CD4-positive, alpha-beta T cell treated with Interleukin-4 for 1 hour (primary cell): ENCODE results near the gene POLR1C.
A peak's percentile ranks its signal among the peaks of the same experiment; 100 is the strongest.
"Not testable (repeated sequence)": the region's sequence is repeated elsewhere in the genome, so short reads cannot be mapped to it uniquely, and the experiment has no call there.

ENCODE experiments used
- DNase-seq, 2 donors: peaks; one replicate each; pipeline ENCODE4 v3.0.0-alpha.2; 2020 to 2022

Gene POLR1C, protein sequence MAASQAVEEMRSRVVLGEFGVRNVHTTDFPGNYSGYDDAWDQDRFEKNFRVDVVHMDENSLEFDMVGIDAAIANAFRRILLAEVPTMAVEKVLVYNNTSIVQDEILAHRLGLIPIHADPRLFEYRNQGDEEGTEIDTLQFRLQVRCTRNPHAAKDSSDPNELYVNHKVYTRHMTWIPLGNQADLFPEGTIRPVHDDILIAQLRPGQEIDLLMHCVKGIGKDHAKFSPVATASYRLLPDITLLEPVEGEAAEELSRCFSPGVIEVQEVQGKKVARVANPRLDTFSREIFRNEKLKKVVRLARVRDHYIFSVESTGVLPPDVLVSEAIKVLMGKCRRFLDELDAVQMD

DNA sequence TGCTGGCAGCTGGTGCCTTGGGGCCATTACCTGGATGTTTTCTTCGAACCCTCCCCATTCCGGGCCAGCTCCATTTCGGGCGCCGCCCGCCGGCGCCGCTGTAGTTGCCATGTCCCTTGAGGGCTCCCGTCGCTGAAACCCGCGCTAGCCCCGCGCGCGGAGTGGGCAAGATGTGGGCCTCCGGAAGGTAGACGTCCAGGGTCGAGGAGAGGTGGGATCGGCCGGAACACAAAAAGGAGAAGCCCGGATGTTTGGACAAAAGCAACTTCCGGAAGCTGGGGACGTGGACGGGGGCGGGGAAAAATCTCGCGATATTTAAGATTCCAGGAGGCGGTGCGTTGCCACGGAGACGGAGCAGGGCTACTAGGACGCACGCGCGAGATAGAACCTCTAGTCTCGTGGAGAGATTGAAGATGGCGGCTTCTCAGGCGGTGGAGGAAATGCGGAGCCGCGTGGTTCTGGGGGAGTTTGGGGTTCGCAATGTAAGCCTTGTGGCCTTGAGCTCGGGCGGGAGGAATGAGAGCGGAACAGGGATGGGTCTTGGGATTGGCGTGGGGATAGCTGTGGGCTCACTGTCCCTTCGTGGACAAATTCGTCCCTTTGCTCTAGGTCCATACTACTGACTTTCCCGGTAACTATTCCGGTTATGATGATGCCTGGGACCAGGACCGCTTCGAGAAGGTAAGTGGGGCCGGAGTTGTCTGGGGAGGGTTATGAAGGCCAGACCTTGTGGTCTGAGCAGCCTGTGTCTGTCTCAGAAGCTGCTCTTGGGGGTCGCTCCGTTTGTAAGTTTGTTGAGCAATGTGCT is at the start of gene POLR1C, which contains the start of gene YIPF3:
Gene POLR1C (plus strand): TSS at position 393 of the 808 bp plus-strand sequence. CDS start 21 bp downstream, at position 414.
Gene YIPF3 (minus strand): TSS at position 230 of the 808 bp plus-strand sequence. CDS start 119 bp downstream, at position 111.
- peak; percentile 96 to 98 for DNase-seq

DNA sequence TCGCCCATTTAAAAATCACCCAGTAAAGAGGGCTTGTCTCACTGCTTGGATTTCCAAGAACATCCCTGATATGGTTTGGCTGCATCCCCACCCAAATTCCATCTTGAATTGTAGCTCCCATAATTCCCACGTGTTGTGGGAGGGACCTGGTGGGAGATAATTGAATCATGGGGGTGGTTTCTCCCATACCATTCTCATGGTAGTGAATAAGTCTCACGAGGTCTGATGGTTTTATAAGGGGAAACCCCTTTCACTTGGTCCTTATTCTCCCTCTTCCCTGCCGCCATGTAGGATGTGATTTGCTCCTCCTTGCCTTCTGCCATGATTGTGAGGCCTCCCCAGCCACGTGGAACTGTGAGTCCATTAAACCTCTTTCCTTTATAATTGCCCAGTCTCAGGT is 49.6 kb upstream of the POLR1C start:
- not testable (repeated sequence) for DNase-seq

DNA sequence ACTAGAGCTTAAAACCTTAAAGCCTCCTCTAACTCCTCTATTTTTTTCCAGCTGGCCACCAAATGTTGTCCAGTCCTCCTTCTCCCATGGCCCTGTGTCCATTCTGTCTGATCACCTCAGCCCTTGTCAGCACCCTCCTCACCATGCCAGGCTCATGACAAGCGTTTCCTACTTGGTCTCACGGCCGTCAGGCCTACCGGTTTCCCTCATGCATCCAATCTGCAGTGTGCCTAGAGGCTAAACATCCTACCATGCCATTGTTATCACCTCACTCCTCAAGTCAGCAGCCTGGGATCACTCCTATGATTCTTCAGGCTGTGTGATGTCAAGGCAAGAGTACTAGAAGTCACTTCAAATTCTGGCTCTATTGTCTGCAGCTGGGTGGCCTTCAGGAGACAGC is 49.1 kb upstream of the POLR1C start:
- DNase-seq = no peak

DNA sequence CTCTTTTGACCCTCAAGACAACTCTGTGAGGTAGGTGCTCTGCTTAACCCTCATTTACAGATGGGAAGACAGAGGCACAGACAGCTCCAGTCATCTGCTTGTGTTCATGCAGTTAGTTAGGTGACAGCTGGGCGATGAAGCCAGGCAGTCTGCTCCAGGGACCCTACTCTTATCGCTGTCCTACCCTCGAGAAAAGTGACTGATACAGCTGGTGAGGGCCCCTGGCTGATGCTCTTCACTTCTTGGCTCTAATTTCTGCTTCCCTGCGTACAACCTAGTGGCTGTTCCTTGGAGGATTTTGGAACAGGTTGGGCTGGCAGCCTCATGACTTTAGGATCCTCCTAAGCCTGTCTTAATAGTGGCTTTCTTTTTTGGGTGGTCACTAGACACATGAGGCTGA is 48.6 kb upstream of the POLR1C start:
- no peak for DNase-seq

DNA sequence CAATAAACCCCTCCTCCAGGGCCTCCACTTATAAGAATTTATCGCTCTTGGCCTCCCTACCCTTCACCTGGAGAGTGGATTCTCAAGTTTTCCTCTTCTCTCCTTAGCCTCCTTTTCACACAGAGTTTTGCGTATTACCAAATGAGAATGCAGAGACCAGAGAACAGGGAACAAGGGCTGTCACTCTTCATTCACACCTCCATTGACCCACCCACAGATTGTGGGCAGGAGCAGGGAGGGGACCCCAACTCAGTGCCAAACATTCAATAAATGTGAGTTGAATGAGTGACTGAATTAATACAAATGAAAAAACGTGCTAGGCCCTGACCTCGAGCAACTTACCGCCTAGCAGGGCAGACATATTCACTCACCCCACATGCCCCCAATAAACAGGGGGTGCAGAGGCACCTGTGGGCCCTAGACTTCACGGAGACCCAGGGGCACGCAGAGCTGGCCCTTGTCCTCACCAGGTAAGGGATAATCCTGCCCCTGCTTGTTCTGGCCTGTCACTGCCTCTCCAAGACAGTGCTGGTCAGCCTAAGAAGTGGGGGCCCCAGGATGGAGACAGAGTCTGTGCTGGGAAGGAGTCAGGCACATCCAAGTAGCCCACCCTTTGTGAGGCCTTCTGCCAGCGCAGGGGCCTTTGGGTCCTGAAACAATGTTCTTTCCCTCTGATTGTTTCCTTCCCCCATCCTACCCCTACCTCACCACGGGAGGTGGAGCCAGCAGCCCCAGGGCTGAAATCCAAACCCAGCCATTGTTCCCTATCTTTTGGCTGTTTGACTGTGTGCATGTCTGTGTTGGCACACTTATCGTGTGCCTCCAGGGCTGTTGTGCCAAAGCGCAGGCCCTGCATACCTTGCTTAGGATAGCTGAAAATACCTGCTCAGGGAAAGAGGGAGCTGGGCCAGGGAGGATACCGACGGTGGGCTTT is 47.9 kb upstream of the POLR1C start:
- DNase-seq = no peak

DNA sequence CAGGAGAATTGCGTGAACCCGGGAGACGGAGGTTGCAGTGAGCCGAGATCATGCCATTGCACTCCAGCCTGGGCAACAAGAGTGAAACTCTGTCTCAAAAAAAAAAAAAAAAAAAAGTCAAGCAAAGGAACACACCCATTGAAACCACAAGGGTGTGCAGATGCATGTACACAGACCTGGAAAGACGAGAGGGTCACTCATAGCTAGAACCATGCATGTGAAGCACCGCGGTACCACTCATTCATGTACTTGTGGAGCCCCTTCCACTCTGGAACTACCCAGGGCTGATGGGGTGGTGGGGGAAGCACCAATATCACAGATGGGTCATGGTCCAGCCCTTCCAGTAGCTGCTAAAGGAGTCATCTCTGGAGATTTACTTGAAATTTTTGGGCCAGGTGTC is 46.9 kb upstream of the POLR1C start:
- DNase-seq = no peak

DNA sequence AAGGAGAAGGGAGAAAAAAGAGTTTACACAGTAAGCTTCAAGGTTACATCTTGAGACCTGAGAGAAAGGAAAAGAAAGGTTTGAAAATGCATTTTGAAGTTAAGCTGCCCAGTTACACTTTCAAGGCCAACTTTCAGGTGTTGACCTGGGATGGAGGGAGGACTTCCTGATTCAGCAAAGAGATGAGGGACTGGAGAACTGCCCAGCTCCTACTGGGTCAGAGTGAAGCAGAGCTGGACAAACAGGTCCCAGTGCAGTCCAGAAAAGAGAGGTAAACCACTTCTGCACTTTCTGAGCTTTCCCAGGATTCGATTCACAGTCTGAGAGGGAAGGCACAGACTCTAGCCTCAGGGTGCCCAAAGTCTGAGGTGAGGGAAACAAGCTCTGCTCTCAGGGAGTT is 45.5 kb upstream of the POLR1C start:
- no peak for DNase-seq

DNA sequence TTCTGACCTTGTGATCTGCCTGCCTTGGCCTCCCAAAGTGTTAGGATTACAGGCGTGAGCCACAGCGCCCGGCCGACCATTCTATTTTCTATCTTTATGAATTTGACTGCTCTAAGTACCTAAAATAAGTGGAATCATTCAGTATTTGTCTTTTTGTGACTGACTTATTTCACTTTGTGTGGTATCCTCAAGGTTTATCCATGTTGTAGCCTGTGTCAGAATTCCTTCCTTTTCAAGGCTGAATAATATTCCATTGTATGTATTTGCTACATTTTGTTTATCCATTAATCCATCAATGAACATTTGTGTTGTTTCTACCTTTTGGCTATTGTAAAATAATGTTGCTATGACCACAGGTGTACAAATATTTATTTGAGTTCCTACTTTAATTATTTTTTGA is 44.4 kb upstream of the POLR1C start:
- DNase-seq = no peak

DNA sequence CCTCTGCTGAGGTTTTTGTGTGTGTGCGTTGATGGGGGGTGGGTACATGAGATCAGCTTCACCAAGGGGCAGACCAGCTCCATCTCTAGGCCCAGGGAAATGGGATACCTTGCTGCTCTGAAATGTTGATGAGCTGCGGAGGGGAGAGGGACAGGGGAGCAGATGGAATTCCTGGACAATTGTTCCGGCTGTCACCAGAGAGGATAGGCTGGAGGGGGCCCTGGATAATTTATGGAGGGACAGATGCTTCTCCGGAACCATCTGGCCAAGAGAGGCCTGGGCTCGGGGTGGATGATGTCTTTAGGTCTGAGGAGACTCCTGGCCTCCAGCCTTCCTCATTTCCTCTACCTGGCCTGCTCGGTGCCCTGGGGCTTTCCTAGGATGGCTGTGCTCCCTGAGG is 41.4 kb upstream of the POLR1C start:
- no peak for DNase-seq

DNA sequence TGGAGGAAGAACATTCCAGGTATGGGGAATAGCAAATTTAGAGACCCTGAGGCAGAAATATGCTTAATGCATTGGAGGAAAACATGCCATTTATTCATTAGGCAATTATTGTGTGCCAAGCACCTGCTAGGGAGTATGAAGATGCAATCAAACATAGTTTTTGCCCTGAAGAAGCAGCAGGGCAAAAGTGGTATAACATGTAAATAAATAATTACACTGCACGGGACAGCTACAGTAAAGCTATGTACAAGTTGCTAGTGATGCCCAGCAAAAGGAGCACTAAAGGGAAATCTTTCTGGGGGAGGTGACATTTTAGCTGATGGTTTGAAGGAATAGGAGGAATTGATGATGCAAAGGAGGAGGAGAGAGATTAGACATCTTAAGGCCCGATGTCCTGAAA is 40.1 kb upstream of the POLR1C start:
- DNase-seq = peak in 1 of 2 donors; percentile 26

DNA sequence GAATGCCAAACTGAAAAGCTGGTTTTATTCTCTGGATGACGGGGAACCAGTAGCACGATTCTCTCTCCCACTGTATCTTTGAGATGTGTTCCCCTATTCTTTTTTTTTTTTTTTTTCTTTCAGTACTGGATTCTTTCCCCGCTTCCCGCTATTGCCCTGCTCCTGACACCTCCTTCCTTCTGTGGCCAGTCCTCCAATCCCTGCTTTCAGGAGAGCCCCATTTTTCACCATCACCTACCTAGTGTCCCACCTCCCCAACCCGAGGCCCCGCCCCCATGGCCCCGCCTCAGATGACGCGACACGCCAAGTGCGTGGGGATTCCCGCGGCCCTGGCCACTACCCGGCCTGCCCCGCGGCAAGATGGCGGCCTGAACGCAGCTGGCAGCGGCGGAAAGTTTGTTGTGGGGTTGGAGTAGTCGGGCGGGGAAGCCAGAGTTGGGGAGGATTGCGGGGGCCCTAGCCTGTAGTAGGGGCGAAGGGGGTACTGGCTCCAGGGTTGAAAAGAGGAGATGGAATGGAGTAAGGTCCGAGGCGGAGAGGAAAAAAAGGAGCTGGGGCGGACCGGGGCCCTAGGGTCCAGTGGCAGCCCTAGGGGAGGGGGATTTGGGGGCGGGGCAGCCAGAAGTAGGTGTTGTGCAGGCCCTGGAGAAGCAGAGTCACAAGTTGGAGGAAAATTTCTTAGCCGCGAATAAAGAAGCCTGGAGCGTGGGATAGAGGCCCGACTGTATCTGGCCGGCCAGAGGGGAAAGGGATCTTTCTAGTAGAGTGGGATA is 39.5 kb upstream of the POLR1C start, which contains the start of gene TJAP1:
Gene TJAP1 (plus strand): TSS at position 336 of the 773 bp plus-strand sequence. CDS start 21,432 bp downstream, outside the sequence.
- DNase-seq = peak; percentile 95 to 96

DNA sequence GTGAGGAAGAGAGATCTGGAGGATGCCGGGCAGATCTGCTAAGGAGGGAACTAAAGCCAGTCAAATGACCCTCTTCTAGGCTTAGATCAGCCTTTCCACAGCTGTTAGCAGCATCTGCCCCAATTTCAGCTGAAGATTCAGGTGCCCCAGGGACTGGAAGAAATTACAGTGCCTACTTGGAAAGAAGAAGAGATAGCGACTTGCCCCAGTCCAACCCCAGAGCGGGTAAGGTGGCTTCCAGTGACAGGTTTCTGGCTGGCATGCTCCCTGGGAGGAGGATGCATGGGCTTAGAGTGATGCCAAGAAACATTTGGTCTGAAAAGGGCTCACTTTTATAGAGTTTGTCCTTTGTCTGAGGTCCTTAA is 38.9 kb upstream of the POLR1C start:
- peak in 1 of 2 donors; percentile 26 for DNase-seq

DNA sequence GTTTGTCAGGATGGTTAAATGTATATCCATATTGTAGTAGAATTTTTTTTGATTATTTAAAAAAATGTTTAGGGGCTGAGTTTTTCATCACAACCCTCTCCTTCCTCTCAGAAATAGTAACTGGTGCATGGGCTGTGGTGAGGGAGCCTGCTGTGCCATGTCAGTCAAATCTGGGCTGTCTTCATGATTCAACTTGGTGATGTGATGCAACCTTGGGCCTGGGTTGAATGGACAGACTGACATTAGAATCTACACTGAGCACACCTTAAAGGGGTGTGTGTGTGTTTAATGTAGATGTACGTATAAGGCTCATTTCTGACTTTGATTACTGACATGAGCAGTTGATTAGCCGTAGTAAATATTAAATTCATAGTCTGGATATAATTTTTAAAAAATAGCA is 35.8 kb upstream of the POLR1C start:
- no peak for DNase-seq

DNA sequence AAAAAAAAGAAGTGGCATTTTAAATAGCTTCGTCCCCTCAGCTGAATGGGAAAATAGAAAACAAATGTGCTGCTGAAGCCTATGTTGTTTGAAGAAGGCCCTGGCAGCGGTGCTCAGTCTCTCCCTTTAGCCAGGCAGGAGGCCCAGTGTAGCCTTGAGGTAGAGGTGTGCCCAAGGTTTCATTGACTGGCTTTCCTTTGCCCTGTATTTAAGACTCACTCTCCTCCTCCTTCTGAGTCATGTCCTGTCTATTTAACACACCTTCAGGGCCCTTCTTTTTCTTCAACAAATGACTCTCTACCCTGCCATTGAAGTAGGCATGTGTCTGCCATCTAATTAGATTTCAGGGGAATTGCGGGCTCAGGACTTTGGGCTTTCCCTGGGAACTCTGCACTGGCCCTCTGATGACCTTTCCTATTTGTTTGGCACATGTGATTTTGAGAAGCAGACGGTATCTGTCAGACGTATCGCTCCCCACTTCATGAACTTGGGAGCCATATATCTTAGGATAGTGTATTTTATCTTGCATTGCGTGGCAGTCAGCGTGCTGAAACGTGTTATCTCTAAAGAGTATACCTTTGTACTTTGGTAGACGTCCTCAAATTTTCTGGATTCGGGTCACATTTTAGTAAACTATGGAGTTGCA is 35.2 kb upstream of the POLR1C start:
- no peak for DNase-seq

DNA sequence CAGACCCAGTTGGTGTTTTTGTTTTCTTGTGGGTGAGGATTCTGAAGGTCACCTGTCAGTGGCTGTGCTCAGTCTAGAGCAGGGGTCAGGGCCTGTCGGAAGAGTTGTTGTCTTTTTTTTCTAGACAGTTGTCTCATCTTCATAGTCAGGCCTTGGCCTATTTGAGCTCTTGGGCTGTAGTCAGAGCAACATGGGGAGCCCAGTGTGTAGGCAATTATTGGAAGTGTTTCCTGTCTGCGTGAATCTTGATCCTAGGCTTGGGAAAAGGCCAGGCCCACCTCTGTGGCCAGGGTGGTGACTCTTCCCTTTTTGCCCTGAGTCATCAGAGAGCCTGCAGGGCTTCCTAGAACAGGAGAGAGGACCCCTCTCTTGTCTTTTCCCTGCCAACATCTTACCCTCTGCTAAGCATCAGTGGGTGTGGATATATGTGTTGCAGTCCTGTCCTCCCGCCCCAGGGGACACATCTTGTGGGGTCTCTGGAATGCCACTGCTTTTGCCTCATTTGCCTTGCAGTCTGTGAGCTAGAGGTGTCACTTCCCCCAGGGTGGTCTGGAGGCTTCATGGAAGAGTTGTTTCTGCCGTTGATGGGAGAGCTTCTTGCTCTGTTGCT is 28.1 kb upstream of the POLR1C start:
- no peak for DNase-seq

DNA sequence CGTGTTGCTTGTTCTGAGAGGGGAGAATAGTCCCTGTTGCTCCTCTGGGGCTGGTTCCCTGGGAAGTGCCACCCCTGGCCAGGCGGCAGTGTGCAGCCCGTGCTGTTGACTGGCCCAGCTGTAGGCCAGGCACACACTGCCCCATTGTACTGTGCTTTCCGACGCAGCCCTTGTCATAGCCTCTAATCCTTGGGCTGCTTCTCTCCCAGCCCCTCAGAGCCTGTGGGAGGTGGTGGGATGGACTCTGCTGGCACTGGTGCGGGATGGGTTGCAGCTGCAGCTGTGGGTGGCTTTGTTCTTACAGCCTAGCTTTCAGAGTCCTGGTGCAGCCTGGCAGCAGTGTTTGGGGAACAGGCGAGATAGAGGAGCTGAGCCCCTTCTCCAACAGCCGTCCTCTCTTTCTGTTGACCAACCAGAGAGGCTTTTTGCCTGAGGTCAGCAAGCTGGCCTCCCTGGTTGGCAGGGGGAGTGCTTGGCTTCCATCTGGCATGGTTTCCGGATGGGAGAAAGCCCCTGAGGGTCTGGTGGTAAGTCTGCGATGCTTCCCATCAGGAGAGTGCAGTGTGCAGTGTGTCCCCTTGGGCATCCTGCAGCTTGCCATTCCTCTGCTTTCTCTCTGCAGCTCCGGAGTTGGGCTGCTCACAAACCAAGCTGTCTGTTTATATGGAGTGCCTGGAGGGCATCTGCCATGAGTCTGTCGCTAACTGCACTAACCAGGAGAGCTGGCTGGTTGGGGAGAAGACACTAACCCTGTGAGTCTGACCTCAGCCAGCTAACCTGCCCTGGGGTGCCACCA is 27.4 kb upstream of the POLR1C start:
- no peak for DNase-seq

DNA sequence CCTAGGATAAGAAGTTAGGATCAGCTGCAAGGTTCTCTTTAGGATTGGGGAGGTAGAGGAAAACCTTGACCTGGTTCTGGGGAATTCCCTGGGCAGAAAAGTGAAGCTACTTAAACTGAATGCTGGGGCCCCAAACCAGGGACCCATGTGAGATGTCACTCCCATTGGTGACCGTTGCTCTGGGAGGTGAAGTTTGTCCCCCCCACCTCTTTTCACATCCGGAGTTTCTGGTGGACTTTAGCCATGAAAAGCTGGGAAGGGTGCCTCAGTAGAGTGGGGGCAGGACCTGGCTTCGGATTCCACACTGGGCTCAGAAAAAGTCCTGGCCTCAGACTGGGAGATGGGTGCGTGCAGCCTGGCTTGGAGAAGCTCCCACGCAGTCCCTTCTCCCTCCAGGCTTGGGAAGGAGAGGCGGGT is 26.4 kb upstream of the POLR1C start:
- DNase-seq = no peak

DNA sequence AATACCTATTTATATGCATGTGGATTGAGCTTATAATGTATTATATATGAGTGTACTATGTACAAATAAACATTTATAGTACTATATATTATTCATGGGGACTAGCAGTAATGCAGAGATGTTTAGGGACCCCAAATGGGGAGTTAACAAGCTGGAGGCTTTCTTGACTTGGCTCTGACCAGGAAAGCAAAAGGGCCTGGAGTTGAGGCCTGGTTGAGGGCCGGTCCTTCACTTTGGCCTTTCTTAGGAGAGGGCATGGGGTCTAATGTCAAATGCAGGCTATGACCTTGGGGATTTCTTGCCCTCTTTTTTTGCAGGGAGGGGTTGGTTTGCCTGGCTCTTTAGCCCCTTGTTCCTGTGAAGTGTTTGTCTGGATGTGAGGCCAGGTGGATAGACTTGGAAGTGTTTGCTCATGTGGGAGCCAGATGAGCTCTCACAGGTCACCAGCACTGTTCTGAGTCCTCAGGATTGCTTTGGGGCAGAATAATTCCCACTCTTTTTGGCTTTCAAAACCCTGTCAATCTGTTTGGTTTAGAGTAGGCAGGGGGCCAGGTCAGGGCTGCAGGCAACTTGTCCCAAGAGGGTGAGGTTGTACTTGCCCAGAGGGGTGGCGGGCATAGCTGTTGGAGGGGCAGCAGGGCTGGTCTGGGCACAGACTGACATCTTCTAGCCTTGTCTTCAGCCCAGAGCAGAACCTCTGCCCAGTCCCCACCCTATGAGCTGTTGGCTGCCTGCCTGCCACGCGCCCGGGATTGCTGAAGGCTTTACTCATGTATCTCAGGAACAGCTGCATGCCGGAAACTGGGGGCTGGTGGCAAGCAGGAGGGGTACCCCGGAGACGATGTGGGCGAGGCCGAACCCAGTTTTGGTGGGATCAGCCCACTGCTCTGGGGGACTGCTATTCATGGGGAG is 24.9 kb upstream of the POLR1C start:
- no peak for DNase-seq

DNA sequence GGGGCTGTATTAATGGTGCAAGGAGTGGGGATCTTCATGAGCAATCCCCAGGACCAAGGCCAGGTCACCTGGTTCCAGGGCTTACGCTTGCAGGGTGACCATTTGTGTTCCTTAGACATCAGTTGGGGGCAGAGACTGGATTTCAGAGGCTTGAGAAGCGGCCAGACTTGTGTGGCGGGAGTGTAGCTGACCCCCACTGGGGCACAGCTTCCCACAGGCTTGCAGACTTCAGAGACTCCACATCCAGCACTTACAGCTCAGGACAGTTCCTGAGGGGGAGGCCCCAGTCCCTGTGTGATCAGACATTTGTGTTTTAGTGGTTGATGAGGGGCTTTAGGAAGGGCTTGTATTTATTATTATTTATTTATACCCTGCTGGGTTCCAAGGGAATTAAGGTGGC is 24.2 kb upstream of the POLR1C start:
- no peak for DNase-seq
